Jurkat, Clone E6-1 (cell line): ENCODE measurements around the gene MXI1. TPM values are rescaled to one million over a fixed set of nuclear protein-coding genes. Genes with fewer than 3 reads are reported as not detected.

ENCODE experiments used
- DNase-seq: peaks from one replicate; pipeline ENCODE4 v3.0.0-alpha.2; 2011; ENCODE audit warnings: low read depth, low spot score
- H3K4me3 ChIP-seq: 2 replicates; pipeline ENCODE4 v1.5.1; 2011; ENCODE audit warnings: mild to moderate bottlenecking, low read length, control low read depth, moderate library complexity
- polyA plus RNA-seq: library from polyadenylated mRNA; unstranded; fragments of >200 nt; gene quantifications from one replicate; pipeline ENCODE4 v1.2.1, GENCODE V29; 2012; ENCODE audit warnings: missing spikeins; ENCODE audit not compliant: insufficient read length, insufficient read depth

The MXI1 gene
- polyA plus RNA-seq, result 18.3 TPM

DNA sequence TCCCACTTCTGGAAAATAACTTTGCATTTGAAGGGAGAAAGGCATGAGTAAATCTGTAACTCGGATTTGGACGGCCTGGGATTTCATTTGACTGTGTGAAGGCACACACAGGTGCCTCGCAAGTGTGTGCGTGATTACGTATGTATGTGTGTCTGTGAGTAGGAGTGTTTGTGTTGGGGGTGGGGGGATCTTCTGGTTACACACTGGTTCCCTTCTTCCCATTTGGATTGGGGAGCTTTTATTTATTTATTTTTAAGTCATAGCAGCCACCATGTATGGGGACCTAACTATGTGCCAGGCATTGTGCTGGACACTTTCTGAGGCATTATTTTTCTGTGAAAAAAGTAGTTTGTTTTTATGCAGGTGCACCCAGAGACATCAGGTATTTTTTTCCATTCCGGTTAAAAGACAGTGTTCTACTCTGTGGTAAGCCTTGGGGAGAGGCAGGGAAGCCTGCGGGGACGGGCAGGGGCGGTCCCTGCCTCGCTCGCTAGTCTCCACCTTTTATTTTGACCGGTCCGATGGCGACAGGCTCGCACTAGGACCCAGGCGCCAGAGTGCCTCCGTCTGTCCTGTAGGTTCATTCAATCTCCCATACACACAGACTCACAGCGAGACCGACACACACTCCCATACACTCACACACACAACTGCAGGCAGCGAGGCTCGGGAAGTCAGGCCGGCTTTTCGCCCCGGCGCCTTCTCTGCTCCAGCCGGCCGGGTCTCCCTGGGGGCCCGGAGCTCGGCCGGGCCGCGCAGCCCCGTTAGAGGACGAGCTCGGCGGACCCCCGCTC lies at the start of gene MXI1:
TSS of gene MXI1 (plus strand) at position 595 of the 794 bp plus-strand sequence. CDS start 204 bp downstream, outside the sequence.
- no peak for DNase-seq
- peak within 1 kb of the TSS; percentile 73 for H3K4me3 ChIP-seq

DNA sequence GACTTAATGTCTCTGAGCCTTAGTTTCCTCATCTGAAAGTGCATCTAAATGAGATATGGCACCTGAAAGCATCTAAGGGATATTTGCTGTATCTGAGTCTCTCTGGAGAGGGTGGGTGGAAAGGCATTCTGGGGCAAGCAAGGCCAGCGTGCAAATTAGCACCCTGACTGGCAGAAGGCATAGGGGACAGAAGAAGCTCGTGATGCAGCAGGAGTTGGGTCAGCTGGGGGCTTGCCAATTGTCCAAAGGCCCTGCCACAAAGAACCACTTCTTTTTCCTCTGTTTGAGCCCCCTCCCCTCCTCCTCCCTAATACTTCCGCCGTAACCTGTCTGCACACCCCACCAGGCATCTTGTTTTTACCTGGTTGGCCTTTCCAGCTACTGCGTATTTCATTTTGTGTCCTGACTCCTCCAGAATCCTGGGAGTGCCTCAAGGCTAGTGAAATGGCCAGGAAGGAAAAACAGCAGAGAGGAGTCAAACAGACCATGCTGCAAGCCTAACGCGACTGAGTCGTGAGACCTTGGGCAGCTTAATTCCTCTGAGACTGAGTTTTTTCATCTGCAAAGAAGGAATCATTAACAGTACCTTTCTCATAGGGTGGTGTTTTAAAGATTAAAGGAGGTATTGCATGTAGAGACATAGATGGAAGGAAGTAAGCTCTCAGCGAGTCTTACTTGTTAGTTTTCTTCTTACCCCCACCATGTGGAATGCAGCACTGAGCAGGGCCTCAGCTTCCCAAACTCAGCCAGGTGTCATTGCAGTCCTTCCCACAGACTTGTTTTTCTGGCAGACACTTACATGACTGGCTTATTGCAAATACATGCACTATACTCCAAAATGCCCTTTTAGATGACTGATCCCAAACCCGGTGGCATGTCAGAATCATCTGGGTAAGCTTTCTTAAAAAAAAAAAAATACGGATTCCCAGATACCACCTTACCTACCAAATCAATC lies 49.1 kb upstream of the MXI1 start:
- DNase-seq, result no peak
- no peak overlapping the region for H3K4me3 ChIP-seq

DNA sequence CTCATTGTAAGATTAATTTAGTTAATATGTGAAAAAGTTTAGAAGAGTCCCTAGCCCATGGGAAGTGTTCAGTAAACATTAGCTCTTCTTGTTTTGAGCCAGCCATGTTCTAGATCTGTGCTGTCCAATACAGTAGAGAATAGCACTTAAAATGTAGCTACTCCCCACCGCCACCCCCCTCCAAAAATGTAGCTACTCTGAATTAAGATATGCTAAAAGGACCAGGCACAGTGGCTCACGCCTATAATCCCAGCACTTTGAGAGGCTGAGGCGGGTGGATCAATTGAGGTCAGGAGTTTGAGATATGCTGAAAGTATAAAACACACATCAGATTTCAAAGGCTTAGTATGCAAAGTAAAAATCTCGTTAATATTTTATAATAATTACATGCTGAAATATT lies 47.3 kb upstream of the MXI1 start:
- H3K4me3 ChIP-seq, result no peak overlapping the region
- no peak for DNase-seq

DNA sequence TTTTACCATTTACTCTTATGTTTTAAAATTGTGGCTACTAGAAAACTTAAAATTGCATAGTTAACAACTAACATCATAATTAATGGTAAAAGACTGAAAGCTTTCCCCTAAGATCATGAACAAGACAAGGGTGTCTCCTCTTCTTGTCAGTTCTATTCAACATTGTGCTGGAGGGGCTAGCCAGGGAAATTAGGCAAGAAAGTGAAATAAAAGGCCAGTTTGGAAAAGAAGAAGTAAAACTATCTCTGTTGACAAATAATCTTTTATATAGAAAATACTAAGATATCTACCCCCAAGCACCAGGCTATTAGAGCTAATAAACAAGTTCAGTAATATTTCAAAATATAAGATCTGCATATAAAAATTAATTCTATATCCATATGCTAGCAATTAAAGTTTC lies 46.9 kb upstream of the MXI1 start:
- H3K4me3 ChIP-seq, result no peak overlapping the region
- no peak for DNase-seq

DNA sequence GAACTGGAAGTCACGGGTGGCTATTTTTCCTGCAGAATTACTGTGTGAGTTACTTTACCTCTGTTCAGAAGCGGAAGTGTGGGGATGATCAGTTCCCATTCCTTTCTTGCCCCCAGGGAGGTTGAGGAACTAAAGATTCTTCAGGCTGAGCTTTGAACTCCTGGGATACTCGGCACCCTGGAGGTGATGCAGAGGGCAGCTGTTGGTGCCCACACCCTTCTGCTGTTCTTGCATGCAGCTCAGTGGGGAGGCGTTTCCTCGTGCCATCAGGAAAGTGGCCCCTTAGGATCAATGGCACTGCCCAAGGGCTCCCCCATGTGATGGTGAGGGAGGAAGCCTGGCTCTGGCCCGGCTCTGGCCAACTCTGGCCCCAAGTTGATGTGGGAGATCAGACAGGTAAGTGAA lies 44.7 kb upstream of the MXI1 start:
- DNase-seq, result no peak
- no peak overlapping the region for H3K4me3 ChIP-seq

DNA sequence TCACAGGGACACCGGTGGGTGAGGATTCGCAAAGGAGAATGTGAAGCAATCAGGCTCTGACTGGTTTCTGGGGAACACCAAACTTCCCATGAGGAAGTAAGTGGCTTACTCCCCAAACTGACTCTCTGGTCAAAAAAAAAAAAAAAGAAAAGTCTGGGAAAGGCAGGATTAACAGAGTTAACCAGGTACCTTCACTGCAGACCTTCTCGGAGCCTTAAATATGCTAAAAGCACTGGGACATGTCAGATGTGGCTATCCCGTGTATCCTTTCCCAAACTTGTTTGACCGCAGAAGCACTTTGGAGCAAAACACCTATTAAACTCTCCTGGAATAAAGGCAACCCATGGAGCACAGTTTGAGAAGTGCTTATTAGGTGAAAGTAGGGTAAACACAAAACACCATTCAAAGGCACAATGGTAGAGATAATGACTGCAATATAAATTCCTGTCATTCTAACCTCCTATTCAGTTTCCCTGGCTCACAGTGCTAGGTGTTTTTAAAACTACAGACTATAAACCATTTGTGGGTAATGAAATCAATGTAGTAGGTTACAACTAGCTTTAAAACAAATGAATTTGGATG lies 44.1 kb upstream of the MXI1 start:
- DNase-seq, result no peak

DNA sequence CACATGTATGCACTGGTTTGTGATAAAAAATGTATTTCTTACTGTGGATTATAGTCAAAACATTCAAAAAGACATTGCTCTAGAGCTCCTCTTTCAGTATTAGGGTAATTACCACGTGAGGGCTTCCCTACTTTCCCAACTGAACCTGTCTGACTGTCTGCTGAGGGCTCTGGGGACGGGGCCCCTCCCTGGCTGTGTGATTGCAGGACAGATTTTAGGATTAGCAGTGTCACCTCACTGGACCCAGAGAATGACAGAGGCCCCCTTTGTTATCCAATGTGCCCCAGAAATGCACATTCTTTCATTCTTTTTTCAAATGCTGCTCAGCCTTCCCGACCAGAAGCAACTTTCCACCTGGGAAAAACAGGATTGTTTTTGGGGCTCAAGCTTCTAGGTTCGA lies 43.6 kb upstream of the MXI1 start:
- no peak for DNase-seq
- H3K4me3 ChIP-seq, result no peak overlapping the region

More for the DNA sequence above, 44.1 kb upstream of the MXI1 start:
- no peak overlapping the region for H3K4me3 ChIP-seq

DNA sequence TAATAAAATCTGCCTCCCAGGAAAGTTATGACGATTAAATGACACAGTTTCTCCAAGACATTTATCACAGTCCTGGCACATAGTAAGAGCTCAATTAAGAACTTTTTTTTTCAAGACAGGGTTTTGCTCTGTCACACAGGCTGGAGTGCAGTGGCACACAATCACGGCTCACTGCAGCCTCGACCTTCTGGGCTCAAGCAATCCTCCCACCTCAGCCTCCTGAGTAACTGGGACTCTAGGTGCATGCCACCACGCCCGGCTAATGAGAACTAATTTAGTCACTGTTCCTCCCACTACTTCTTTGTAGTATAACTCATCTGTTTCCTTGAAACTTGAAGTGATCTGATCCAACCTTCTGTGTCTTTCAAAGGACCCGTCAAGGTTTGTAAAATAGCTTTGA lies 42.2 kb upstream of the MXI1 start:
- no peak overlapping the region for H3K4me3 ChIP-seq
- no peak for DNase-seq

DNA sequence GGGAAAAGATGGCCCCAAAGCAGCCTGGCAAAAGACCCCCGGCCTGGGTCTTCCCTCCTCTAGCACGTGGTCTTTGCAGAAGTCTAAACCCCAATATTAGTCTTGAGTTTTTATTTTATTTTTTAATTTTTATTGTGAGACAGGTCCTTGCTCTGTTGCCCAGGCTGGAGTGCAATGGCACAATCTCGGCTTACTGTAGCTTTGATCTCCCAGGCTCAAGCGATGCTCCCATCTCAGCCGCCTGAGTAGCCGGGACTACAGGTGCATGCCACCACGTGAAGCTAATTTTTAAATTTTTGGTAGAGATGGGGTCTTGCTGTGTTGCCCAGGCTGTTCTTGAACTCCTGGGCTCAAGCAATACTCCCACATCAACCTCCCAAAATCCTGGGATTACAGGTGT lies 40.3 kb upstream of the MXI1 start:
- no peak for DNase-seq
- no peak overlapping the region for H3K4me3 ChIP-seq

DNA sequence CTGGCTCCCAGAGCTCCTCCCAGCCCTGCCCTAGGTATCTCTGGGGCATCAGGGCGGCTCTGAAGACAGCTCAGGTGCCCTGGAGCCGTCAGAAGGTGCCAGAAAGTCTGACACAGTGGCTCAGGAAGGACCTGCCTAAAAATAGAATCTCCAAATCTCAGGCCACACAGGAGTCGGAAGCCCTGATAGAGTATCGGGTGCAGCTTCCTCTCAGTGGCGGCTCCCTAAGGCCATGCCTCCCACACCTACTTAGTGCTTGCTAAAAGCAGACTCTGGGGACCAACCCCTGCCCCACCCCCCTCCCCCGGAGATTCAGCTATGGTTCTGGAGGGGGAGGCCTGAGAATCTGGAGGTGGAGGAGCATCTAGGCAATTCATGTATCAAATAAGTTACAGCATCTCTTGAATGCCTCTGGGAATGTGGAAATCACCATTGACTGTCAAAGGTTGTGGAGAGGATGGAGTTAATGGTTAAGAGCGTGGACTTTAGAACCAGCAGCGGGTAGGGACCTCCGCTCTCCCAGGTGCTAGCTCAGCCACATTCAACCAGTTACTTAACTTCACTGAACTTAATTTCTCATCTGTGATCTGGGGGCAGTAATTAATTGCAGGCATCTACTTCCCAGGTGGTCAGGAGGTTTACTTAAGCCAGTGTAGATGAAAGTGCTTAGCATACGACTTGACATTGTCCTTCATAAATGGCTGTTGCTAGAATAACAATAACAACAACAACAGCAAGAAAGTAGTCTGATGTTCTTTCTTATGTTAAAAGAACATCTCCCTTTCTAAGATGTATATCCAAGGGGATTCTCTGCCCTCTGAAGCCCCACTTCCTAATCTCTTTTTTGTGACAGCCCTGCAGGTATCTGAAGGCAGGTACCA lies 38.6 kb upstream of the MXI1 start:
- no peak overlapping the region for H3K4me3 ChIP-seq
- no peak for DNase-seq

DNA sequence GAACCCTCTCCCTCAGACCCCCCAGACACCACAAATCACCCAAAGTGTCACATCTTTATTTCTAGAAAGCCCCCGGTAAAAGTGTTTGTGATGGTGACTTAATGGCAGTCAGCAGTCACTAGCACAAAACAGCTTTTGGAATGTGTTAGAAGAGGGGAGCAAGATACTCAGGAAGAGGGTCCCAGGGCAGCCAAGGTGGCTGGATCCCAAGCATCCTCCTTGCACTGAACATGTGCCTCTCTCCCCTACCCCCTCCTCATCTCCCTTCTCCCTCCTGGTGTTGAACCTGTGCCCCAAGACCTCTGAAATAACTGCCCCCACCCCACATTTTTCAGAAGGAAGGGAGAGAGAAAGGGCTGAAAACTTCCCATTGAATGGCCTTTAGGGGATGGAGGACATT lies 37.8 kb upstream of the MXI1 start:
- no peak for DNase-seq
- no peak overlapping the region for H3K4me3 ChIP-seq

DNA sequence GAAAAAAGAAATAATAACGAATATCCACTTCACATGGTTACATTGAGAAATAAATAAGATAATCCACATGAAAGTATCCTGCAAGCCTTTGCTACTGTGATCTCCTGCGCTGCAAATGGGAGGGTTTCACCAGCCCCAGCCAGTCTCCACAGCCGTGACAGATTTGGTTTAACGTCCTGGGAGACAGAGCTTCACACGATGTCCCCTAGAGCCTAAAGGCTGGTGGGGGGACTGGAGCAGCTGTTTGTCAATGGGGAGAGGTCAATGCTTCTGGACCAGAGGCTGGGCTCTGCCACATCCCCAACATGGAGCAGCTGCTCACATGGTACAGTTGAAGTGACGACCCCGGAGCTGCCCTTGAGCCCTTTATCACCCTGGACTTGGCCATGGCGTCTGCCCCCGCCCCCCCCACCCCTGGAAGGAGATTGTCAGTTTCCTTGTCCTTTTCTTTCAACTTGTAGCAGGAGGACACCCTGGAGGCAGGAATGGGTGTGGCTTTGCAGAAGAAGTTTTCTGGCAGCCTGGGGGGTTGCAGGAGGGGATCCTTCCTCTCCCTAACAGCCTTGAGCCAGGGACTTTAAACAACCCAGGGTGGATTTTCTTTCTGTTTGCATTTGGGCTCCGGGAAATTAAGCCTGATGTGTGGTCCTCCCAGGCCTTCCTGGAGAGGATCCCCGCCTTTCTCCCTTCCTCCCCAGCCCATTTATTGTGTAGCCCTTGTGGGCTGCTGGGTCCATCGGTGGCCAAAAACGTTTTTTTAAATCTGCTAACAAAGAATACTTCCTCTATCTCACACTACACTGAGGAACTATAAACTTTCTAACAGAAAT lies 37.0 kb upstream of the MXI1 start:
- H3K4me3 ChIP-seq, result no peak overlapping the region
- DNase-seq, result no peak

DNA sequence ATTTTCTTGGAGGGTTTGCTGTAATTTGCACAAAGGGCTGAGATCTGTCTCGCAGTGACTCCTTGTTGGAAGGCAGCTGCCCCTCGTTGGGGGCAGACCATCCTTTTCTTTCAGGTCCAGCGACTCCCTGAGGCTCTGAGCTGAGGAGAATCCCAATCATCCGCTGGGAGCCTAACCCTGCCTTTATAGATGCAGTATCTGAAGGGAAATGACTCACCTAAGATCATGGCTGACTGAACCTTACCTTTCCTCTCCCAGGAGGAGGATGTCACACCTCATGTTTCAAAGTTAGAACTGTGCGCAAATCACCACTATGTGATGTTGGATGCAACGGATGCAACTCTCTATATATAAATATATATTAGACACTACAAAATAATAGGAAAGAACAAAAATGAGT lies 36.4 kb upstream of the MXI1 start:
- DNase-seq, result no peak

DNA sequence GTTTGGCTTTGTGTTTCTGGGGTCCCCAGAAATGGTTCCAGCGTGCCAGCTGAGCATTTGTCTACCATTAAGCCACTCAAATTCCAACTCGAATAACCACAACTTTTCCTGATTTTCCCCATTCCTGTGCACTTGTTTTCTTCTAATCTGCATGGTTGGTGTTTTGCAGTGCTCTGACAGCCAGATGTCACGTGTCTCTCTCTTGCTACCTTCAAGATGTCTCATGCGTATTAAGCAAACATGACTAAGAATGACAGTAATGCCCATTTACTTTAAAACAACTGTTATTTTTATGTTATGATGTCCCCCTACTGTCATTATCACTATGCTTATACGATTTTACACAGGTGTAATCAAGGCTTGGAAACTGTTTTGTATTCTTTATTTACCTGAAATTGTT lies 35.2 kb upstream of the MXI1 start:
- no peak for DNase-seq
- H3K4me3 ChIP-seq, result no peak overlapping the region

More for the DNA sequence above, 36.4 kb upstream of the MXI1 start:
- H3K4me3 ChIP-seq, result no peak overlapping the region

DNA sequence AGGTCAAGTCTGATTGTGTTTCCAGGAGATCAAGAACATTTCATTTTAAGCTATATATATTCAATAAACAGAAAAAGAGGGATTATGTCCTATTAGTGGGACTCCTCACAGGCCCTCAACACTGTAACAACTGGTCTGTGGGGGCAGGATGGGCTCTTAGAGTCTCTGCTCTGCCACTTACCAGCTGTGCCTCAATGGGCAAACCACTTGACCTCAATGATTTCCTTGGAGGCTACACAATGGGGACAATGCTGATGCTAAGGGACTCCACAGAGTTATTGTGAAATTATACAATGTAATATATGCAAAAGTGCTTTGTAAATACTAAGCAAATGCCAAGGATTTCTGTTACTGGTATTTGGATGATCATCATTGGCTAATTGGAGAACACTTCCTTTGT lies 33.2 kb upstream of the MXI1 start:
- H3K4me3 ChIP-seq, result no peak overlapping the region
- DNase-seq, result no peak

DNA sequence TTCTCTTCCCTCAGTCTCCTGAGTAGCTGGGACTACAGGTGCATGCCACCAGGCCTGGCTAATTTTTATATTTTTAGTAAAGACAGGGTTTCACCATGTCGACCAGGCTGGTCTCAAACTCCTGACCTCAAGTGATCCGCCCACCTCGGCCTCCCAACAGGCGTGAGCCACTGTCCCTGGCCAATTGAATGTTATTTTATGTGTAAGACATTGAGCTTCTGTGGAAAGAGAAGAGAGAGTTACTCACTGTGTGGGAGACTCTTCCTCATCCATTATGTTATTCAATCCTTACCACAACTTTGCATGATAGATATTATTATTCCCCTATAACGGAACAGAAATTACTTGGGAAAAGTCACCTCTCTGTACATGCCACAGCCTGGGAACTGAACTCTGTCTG lies 32.6 kb upstream of the MXI1 start:
- no peak for DNase-seq
- no peak overlapping the region for H3K4me3 ChIP-seq

DNA sequence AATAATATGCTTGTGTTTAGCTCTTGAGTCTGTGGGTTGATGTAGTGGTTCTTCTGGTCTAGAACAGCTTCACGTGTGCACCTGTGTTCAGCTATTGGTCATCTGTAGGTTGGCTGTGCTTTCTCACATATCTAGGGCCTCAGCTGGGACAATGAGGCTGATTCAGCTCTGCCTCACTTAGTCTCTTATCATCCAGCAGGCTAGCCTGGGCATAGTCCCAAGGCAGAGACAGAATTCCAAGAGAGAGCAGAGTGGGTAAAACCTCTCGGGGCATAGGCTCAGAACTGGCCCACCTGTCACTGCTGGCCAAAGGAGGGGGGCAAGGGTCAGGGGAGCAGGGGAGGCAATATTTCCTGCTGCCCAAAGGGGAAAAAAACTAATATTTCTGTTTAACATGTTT lies 32.0 kb upstream of the MXI1 start:
- DNase-seq, result no peak
- no peak overlapping the region for H3K4me3 ChIP-seq
